OCI-LY7 (cell line): Measurements from ENCODE around the gene C6orf141.

Source experiments
- EZH2phosphoT487 ChIP-seq: fragments of 200-600 bp; sonication (generic); IDR thresholded peaks from 2 replicates; pipeline ENCODE4 v1.6.1; 2018; ENCODE audit warnings: low read depth, borderline replicate concordance, mild to moderate bottlenecking, mixed run types, antibody characterized with exemption, low read length, moderate library complexity, mixed read lengths
- TF ChIP-seq, protein P1 (sequence below): fragments of 200-600 bp; sonication (generic); conservative IDR thresholded peaks from 2 replicates; pipeline ENCODE4 v1.5.1; 2014; ENCODE audit warnings: mild to moderate bottlenecking, antibody characterized with exemption, low read length, moderate library complexity, mixed read lengths

DNA sequence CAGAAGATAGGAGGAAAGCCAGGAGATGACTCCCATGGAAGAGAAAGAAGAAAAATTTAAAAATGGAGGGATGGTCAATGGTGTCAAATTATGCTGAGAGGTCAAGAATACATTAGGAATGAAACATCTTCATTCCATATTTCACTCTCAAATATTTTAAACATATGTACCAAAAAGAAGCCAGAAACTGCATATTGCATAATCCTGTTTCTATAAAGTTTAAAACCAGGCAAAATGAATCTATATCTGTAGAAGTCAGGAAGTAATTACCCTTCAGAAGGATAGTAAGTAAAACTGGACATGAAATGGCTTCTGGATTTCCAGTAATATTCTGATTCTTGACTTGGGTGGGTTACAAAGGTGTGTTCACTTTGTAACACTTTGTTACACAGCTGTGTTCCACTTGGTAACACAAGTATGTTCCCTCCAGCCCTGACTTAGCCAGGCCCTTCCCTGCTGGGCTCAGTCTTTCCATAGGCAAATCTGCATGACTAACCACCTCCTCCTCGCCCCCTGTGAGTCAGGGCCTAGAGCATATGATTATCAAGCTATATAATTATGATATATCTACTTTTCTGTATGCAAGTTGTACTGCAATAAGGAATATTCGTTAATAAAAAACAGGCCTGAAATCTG lies 20.2 kb upstream of the C6orf141 start:
- TF ChIP-seq, protein P1, sequence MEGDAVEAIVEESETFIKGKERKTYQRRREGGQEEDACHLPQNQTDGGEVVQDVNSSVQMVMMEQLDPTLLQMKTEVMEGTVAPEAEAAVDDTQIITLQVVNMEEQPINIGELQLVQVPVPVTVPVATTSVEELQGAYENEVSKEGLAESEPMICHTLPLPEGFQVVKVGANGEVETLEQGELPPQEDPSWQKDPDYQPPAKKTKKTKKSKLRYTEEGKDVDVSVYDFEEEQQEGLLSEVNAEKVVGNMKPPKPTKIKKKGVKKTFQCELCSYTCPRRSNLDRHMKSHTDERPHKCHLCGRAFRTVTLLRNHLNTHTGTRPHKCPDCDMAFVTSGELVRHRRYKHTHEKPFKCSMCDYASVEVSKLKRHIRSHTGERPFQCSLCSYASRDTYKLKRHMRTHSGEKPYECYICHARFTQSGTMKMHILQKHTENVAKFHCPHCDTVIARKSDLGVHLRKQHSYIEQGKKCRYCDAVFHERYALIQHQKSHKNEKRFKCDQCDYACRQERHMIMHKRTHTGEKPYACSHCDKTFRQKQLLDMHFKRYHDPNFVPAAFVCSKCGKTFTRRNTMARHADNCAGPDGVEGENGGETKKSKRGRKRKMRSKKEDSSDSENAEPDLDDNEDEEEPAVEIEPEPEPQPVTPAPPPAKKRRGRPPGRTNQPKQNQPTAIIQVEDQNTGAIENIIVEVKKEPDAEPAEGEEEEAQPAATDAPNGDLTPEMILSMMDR, result no peak
- TF ChIP-seq EZH2phosphoT487, result no peak
